GM21723 (cell line): Measurements from ENCODE around the gene SMIM13.

Experiments
- ATAC-seq: cut with Tn5 transposase; IDR thresholded peaks from one replicate; pipeline ENCODE4 v1.9.1; 2021; ENCODE audit warnings: mild to moderate bottlenecking, moderate library complexity; ENCODE audit not compliant: unreplicated experiment

The SMIM13 gene

DNA sequence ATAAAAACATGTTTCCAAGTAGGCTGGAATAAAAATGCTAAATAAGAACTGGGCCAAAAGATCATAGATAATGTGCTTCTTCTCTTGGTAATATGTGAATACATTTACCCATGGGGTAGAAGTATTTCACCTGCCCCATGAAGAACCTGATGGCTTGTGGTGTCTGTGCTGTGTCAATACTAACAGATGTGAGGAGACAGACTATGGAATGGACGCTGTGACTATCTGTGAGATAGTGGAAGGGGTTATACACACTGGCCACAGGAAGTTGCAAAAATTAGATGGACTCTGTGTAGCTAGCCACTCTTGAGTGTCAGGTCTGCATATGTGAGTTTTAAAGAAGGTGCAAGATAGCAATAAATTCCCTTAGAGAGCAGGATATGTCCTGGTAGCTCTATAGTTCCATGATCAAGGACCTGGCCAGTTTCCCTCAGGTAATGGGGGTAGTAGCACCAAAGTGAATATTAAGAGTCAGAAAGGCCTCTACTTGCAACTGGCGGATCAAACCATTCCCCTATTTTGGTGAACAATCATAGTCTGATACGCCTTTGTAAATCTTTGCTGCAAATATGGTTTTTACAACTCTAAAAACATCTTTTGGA lies 90.2 kb downstream of the SMIM13 start:
- no peak for ATAC-seq

DNA sequence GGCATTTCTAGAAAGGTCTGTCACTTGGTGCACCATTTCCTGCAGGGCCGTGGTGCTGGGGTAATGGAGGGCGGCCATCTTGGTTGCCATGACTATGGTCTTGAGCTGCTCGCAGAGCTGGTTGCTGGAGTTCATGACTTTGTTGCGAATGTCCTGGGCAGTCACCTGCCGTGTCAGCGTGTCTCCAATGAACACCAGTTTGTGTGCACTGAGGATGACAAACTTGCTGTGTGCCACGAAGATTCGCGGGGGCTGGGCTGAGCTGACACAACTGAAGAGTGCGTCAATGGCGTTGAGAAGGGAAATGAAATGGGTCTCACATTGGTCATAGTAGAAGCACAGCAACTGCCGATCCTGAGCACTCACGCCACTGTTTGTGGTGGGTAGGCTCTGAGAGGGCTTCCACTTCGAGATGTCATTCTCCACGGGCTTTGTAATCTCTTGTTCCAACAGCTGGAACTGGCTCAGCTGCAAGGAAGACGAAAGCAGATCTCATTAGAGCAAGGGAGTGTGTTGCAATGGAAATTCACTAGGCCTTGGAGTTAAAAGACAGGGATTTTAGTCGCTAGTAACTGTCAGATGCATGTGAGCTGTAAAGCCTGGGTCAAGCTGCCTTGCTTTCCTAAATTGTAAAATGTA lies 91.7 kb downstream of the SMIM13 start:
- no peak for ATAC-seq

DNA sequence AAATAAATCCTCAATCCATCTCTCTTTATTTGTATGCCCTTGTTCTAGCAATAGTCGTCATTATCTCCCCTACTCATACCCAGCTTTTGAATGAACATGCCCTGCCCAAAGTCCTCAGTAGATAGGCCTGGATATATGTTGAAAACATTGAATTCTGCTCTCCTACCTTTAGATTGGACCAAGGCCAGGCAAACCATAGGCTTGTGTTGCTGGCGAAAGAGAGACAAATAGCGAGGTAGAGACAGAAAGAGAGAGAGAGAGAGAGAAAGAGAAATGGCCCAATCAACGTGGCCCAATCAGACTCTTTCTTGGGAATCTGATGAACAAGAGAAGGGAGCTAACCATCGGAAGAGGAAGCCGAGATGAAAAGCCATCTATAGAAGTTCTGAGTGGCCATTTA lies 93.7 kb downstream of the SMIM13 start:
- no peak for ATAC-seq
